Peyer's patch (tissue), 4 donors: ENCODE results near the gene MIA2.

Experiments
- POLR2A ChIP-seq, 2 donors: fragments of 450-650 bp; IDR thresholded peaks; one replicate each; pipeline ENCODE4 v1.5.1; 2017; ENCODE audit warnings: antibody characterized with exemption in 2 of 2, mild to moderate bottlenecking in 2 of 2, moderate library complexity in 2 of 2
- TF ChIP-seq, protein P1 (sequence below), 6 experiments: fragments of 450-650 bp in 4 of 6; fragments of 200-600 bp in 2 of 6; sonication (generic) in 1 of 6; IDR thresholded peaks; one replicate each; pipeline ENCODE4 v1.5.1; 2017 to 2019; ENCODE audit warnings: antibody characterized with exemption in 6 of 6, mild to moderate bottlenecking in 3 of 6, moderate library complexity in 1 of 6

GRCh38 chr14:39276579-39277114, 42.9 kb downstream of the MIA2 start:
- TF ChIP-seq, protein P1, sequence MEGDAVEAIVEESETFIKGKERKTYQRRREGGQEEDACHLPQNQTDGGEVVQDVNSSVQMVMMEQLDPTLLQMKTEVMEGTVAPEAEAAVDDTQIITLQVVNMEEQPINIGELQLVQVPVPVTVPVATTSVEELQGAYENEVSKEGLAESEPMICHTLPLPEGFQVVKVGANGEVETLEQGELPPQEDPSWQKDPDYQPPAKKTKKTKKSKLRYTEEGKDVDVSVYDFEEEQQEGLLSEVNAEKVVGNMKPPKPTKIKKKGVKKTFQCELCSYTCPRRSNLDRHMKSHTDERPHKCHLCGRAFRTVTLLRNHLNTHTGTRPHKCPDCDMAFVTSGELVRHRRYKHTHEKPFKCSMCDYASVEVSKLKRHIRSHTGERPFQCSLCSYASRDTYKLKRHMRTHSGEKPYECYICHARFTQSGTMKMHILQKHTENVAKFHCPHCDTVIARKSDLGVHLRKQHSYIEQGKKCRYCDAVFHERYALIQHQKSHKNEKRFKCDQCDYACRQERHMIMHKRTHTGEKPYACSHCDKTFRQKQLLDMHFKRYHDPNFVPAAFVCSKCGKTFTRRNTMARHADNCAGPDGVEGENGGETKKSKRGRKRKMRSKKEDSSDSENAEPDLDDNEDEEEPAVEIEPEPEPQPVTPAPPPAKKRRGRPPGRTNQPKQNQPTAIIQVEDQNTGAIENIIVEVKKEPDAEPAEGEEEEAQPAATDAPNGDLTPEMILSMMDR (IDR thresholded peaks at IDR 0.05): no peak
- TF ChIP-seq POLR2A (IDR thresholded peaks at IDR 0.05): no peak
